GM18511 (cell line): ENCODE measurements around the gene PKM.
"Not testable (repeated sequence)": the region's sequence is repeated elsewhere in the genome, so short reads cannot be mapped to it uniquely, and the experiment has no call there.

Source experiments
- ATAC-seq: cut with Tn5 transposase; IDR thresholded peaks from one replicate; pipeline ENCODE4 v1.9.1; 2021; ENCODE audit warnings: mild to moderate bottlenecking, moderate library complexity; ENCODE audit not compliant: unreplicated experiment

PKM gene

DNA sequence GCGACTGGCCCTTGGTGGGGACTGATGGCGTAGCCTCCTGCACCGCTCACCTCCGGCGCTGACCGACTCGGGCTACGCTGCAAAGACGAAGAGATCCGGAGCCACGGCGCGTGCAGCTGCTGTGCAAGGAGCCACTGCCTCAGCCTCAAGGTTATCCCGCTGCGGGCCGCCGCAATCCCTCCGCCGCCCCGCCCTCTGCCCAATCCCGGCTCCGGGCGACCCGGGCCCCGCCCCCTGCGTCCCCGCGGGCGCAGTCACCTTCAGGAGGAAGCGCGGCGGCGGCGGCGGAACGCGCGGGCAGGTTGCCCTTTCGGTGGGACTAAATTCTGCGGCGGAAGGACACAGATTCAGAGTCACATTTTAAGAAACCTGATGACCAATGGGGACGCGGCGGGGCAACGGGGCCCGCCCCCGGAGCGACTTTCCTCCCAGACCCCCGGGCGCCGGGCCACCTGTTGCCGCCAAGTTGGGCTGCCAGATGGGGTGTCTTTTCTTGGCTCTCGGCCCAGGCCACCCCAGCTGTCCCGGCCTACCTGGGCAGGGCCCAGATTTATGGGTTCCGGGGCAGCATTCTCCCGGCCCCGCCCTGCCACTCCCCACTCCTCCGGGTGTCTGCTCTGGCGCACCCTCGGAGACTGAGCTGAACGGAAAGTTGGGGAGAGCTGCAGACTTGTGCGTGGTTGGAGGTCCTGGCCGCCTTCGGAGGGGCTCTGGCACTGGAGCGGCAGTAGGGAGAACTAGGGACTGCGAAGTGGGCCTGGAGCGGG lies at the start of gene PKM:
Gene PKM (minus strand): TSS at position 125 of the 767 bp plus-strand sequence. CDS start 12,093 bp downstream, outside the sequence.
- ATAC-seq = peak; percentile 42

DNA sequence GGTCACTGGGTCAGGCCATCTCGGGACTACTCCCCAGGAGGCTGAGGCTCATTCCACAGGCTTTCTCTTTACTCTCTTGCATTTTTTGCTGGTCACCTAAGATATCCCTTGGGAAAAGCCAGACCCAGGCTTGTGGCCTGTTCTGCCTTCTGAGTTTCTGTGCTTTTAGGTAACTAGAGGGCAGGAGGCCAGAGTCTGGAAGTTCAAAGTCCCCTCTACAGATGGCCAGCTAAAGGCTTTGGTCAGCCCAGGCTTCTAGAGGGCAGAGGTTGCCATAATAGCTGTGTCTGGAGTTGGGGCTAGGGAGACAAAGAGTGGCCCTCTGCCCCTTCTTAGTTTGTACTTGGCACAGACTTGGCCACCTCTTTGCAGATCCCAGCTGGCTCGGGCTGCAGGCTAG lies 49.8 kb upstream of the PKM start:
- no peak for ATAC-seq

DNA sequence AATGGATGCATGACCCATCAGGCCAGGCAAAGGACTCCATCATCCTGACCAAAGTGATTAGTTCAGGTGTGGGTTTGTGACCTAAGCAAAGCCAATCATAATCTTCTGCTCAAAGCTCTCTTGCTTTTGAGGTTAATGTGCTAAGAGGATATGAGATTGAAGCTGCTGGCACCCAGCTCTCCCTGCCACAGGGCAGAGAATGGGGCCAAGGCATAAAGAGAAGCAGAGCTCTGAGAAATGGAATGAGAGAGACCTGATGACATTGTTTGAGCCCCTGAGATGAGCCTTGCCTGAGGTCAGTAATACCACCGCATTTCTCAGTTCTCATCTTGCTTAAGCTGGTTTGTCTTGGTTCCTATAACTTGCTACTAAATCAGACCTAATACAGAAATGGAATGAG lies 47.7 kb upstream of the PKM start:
- no peak for ATAC-seq

GRCh38 chr15:72276326-72276700 lies 45.3 kb upstream of the PKM start:
- no peak for ATAC-seq

GRCh38 chr15:72275635-72276325 lies 44.8 kb upstream of the PKM start:
- ATAC-seq = not testable (repeated sequence)

- ATAC-seq = no peak
Observed at GRCh38 chr15:72272997-72273352, 42.0 kb upstream of the PKM start.

DNA sequence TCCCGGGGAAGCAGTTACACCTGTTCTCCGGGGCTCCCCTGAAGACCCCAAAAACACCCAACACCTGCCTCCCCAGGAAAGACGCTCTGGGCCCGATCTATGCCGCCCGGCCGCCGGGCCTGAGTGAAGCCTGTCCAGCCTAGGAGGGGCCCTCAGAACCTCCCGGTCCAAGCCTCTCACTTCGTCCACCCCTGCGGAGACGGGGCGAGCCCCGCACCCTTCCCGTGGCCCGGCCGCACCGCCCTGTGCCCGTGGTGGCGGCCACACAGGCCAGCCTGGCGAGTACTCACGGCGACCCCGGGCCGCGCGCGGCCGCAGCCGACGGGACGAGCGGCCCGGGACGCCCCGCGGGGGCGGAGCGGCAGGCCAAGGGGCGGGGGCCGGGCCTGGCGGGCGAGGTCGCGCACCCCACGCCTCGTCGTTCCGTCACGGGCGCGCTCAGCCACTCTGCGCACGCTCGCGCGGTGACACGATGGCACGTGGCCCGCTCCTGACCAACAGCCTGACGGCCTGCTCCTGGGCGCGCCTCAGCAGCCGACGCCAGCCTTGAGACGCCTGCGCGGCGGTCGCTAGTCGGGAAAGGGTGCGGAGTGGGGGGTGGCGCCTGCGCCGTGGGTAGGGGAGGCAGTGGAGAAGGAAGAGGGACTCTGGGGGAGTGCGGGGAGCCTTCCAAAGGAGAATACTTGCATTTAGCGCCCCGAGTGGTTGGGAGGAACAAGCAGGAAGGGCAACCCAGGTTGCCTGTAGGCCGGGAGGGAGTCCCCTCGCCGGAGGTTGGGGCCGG lies 41.4 kb upstream of the PKM start, which contains the start of gene PARP6:
Gene PARP6 (minus strand): TSS at position 342 of the 784 bp plus-strand sequence. CDS start 5,077 bp downstream, outside the sequence.
- peak; percentile 97 for ATAC-seq

- ATAC-seq = peak; percentile 13
Observed at GRCh38 chr15:72271895-72272212, 40.9 kb upstream of the PKM start.

GRCh38 chr15:72271221-72271620 lies 40.2 kb upstream of the PKM start:
- no peak for ATAC-seq

DNA sequence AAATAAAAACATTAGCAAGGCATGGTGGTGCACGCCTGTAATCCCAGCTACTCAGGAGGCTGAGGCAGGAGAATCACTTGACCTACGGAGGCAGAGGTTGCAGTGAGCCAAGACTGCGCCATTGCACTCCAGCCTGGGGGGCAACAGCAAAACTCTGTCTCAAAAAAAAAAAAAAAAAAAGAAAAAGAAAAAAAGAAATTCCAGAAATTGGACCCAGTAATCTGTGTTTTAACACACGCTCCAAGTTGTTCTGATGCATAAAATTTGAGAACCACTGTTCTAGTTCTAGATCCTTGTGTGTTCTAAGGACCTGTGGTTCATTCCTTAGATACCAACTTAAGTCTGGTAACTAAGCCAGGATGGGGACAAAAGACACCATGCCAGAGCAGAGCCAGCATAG lies 38.7 kb upstream of the PKM start:
- ATAC-seq = no peak

DNA sequence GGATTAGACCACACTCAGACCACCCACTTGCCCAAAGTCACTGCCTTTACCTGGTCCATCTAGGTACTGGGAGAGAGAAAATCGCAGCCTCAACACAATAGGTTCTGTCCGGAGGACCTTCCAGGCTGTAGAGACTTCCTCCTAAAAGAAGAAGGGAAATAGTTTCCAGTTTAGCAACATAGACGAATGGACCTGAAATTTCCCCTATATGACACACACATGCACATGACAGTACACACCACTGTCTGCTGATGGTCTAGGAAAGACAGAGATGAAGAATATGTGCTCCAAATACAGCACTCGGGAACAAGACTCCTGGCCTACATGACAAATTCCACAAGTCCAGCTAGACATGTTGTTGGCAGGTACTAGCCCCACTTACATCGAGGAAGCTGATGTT lies 34.0 kb upstream of the PKM start:
- ATAC-seq = no peak

GRCh38 chr15:72252663-72253299 lies 21.8 kb upstream of the PKM start:
- ATAC-seq = no peak

GRCh38 chr15:72249142-72249810 lies 18.3 kb upstream of the PKM start:
- ATAC-seq = no peak

DNA sequence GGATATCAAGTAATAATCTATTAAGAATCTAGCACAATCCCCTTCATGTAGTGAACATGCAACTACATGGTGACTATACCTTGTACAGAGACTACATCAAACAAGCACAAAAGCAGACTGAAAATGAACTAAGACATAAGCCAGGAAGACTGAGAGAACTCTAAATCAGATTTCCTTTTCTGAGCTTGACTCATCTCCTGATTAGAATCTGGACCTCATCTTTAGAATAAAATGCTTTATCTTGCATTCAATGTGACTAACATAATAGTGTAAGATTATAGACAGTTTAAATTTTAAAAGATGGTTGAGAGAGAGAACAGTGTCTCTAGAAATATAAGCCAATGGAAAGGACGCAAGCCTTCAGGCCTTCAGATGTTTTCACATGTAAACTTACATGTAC lies 17.5 kb upstream of the PKM start:
- ATAC-seq = no peak

DNA sequence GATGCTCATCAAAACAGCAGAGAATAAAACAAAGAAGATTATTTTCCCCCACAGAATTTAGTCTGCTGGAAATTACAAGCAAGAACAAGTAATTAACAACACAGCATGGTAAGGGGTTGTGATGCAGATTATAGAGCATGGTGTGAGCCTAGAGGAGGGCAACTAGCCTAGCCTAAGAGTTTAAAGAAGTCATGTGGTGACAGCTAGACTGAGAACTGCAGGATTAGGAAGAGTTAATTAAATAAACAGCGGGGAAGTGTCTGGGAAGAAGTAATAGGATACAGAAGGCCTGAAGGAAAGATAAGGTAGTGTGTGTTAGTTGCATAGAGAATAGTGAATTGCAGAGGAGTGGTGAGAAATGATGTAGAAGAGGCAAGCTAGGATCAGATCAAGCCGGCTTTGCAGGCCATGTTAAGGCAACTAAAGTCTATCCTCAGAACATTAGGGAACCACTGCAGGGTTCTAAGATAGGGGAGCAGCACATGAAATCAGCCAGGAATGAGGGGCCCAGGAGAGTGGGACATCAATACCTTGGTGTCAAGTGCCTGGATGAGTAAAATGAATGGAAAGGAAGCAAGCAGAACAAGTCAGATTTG lies 11.9 kb upstream of the PKM start:
- no peak for ATAC-seq

- ATAC-seq = no peak
Observed at GRCh38 chr15:72239652-72240051, 8.7 kb upstream of the PKM start.

DNA sequence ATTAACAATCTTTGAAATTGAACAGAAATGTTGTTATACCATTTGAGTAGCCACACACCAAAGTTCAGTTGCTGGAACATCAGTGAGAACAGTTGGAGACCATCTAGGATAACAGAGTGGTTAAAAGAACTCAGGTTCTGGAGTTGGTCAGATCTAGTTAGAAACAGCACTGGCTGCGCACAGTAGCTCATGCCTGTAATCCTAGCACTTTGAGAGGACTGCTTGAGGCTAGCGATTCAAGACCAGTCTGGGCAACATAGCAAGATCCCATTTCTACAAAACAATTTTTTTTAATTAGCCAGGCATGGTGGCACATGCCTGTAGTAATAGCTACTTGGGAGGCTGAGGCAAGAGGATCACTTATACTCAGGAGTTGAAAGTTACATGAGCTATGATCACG lies 7.6 kb upstream of the PKM start:
- ATAC-seq = no peak

GRCh38 chr15:72237853-72238224 lies 6.8 kb upstream of the PKM start:
- no peak for ATAC-seq

GRCh38 chr15:72237029-72237852 lies 6.3 kb upstream of the PKM start:
- no peak for ATAC-seq
